Esophagus muscularis mucosa (tissue), 4 donors: ENCODE results near the gene OTOGL.

Experiments
- EP300 ChIP-seq: sonication (generic); formaldehyde crosslinking; IDR thresholded peaks from one replicate; pipeline ENCODE4 v1.6.1; 2017; ENCODE audit warnings: antibody characterized with exemption
- POLR2AphosphoS5 ChIP-seq, 2 donors: sonication (generic); formaldehyde crosslinking; IDR thresholded peaks; one replicate each; pipeline ENCODE4 v1.6.1; 2017; ENCODE audit warnings: antibody characterized with exemption in 2 of 2
- TF ChIP-seq, protein P1 (sequence below), 3 experiments: fragments of 200-600 bp in 2 of 3; fragments of 450-650 bp in 1 of 3; sonication (generic) in 2 of 3; IDR thresholded peaks; one replicate each; pipeline ENCODE4 v1.5.1; 2017 to 2019; ENCODE audit warnings: antibody characterized with exemption in 3 of 3, mild to moderate bottlenecking in 2 of 3, moderate library complexity in 1 of 3

GRCh38 chr12:80282226-80282625 lies 182.9 kb downstream of the OTOGL start:
- TF ChIP-seq POLR2AphosphoS5 (IDR thresholded peaks at IDR 0.05) (no peak), EP300 (no peak)
- TF ChIP-seq, protein P1, sequence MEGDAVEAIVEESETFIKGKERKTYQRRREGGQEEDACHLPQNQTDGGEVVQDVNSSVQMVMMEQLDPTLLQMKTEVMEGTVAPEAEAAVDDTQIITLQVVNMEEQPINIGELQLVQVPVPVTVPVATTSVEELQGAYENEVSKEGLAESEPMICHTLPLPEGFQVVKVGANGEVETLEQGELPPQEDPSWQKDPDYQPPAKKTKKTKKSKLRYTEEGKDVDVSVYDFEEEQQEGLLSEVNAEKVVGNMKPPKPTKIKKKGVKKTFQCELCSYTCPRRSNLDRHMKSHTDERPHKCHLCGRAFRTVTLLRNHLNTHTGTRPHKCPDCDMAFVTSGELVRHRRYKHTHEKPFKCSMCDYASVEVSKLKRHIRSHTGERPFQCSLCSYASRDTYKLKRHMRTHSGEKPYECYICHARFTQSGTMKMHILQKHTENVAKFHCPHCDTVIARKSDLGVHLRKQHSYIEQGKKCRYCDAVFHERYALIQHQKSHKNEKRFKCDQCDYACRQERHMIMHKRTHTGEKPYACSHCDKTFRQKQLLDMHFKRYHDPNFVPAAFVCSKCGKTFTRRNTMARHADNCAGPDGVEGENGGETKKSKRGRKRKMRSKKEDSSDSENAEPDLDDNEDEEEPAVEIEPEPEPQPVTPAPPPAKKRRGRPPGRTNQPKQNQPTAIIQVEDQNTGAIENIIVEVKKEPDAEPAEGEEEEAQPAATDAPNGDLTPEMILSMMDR (IDR thresholded peaks at IDR 0.05), result no peak
